GM12872 (cell line): ENCODE data around the gene PPP3R1.
A peak's percentile ranks its signal among the peaks of the same experiment; 100 is the strongest.

Source experiments
- CTCF ChIP-seq: IDR thresholded peaks from 3 replicates; pipeline ENCODE4 v1.5.1; 2011; ENCODE audit warnings: low read depth, mild to moderate bottlenecking, low read length, moderate library complexity; ENCODE audit not compliant: insufficient read depth

Gene PPP3R1

GRCh38 chr2:68252400-68253218 is at the start of gene PPP3R1:
TSS of gene PPP3R1 (minus strand) at chr2:68252532. CDS start at chr2:68252127, 405 bp downstream.
- TF ChIP-seq CTCF: no peak

GRCh38 chr2:68295516-68295915 is 43.2 kb upstream of the PPP3R1 start:
- TF ChIP-seq CTCF: no peak

GRCh38 chr2:68294913-68295312 is 42.6 kb upstream of the PPP3R1 start:
- TF ChIP-seq CTCF: no peak

GRCh38 chr2:68294187-68294586 is 41.9 kb upstream of the PPP3R1 start:
- 0 out of 3 replicates have a peak, but pooled peaks have one; percentile 8 for TF ChIP-seq CTCF

- no peak for TF ChIP-seq CTCF
Measured at GRCh38 chr2:68293755-68294154, 41.4 kb upstream of the PPP3R1 start.

- TF ChIP-seq CTCF: no peak
Measured at GRCh38 chr2:68293024-68293423, 40.7 kb upstream of the PPP3R1 start.

GRCh38 chr2:68292108-68292710 is 39.9 kb upstream of the PPP3R1 start:
- peak; percentile 85 for TF ChIP-seq CTCF
